Calu3 (cell line): ENCODE data around the gene C10orf53. TPM values are rescaled to one million over a fixed set of nuclear protein-coding genes. Genes with fewer than 3 reads are reported as not detected.

ENCODE experiments used
- BruUV-seq: library from RNA; stranded (reverse); fragments of 400-500 nt; replicated peaks from 2 replicates; lab custom pipeline; 2021; lab: Mats Ljungman, UMichigan
- CTCF ChIA-PET: fragments of 300-600 bp; sonication (Branson Sonifier 250); formaldehyde crosslinking; loops from one replicate; lab custom pipeline; 2022; ENCODE audit warnings: antibody characterized with exemption; lab: Charles Lee
- DNase-seq: peaks from one replicate; pipeline ENCODE4 v3.0.0; 2022
- H3K27ac Mint-ChIP-seq: one replicate; pipeline ENCODE4 v1.8.0; 2022; ENCODE audit warnings: mixed read lengths; ENCODE audit not compliant: unreplicated experiment
- H3K27me3 Mint-ChIP-seq: one replicate; pipeline ENCODE4 v1.8.0; 2022; ENCODE audit warnings: mixed read lengths; ENCODE audit not compliant: unreplicated experiment
- H3K36me3 Mint-ChIP-seq: one replicate; pipeline ENCODE4 v1.8.0; 2022; ENCODE audit warnings: mild to moderate bottlenecking, moderate library complexity, mixed read lengths; ENCODE audit not compliant: insufficient read depth, unreplicated experiment
- H3K4me1 Mint-ChIP-seq: one replicate; pipeline ENCODE4 v1.8.0; 2022; ENCODE audit warnings: mild to moderate bottlenecking, low read depth, mixed read lengths; ENCODE audit not compliant: unreplicated experiment
- H3K4me3 Mint-ChIP-seq: one replicate; pipeline ENCODE4 v1.8.0; 2022; ENCODE audit warnings: mild to moderate bottlenecking, low read depth, moderate library complexity, mixed read lengths; ENCODE audit not compliant: unreplicated experiment
- H3K9me3 Mint-ChIP-seq: one replicate; pipeline ENCODE4 v1.8.0; 2022; ENCODE audit warnings: low read depth, mixed read lengths; ENCODE audit not compliant: unreplicated experiment
- CTCF ChIP-seq: fragments of 200-600 bp; IDR thresholded peaks from one replicate; pipeline ENCODE4 v1.8.0; 2022; ENCODE audit warnings: antibody characterized with exemption; ENCODE audit not compliant: unreplicated experiment
- intact Hi-C: fragments of 100-400 bp; cut with micrococcal nuclease; formaldehyde crosslinking; loops from one replicate; pipeline ENCODE4 v1.10.0; 2022; ENCODE audit not compliant: unreplicated experiment
- total RNA-seq: library from RNA; stranded (reverse); gene quantifications from 2 replicates; pipeline ENCODE4 v1.2.3, GENCODE V29; 2022

Gene C10orf53
- total RNA-seq, 1 experiment from 2014 or later: not detected

- intact Hi-C loops: no loop called here
- no peak overlapping the region for H3K27ac Mint-ChIP-seq
- H3K36me3 Mint-ChIP-seq: no peaks in the 10 kb centered on the region
- no peaks in the 10 kb centered on the region for H3K9me3 Mint-ChIP-seq
- H3K4me3 Mint-ChIP-seq: no peak overlapping the region
- H3K4me1 Mint-ChIP-seq: no peaks in the 10 kb centered on the region
- BruUV-seq: no TSS peak
- peaks cover 99% of the 10 kb centered on the region for H3K27me3 Mint-ChIP-seq
- no peak for DNase-seq
- no peak for TF ChIP-seq CTCF
- CTCF ChIA-PET: interaction anchor here (0.6 kb wide), 1 partner anchor 108 kb away, joined by 5 read pairs; no protein-coding TSS in a partner anchor
These were observed 13.3 kb upstream of the C10orf53 start for GRCh38 chr10:49666054-49666615.

GRCh38 chr10:49666685-49667084 is 12.8 kb upstream of the C10orf53 start:
- Mint-ChIP-seq H3K4me1 (no peaks in the 10 kb centered on the region), H3K4me3 (no peak overlapping the region), H3K27ac (no peak overlapping the region), H3K9me3 (no peaks in the 10 kb centered on the region), H3K27me3 (peaks cover 99% of the 10 kb centered on the region), H3K36me3 (no peaks in the 10 kb centered on the region)
- BruUV-seq: no TSS peak
- CTCF ChIA-PET: interaction anchor here (0.6 kb wide), 1 partner anchor 108 kb away, joined by 5 read pairs; no protein-coding TSS in a partner anchor
- intact Hi-C loops: no loop called here
- DNase-seq: no peak
- no peak for TF ChIP-seq CTCF

DNA sequence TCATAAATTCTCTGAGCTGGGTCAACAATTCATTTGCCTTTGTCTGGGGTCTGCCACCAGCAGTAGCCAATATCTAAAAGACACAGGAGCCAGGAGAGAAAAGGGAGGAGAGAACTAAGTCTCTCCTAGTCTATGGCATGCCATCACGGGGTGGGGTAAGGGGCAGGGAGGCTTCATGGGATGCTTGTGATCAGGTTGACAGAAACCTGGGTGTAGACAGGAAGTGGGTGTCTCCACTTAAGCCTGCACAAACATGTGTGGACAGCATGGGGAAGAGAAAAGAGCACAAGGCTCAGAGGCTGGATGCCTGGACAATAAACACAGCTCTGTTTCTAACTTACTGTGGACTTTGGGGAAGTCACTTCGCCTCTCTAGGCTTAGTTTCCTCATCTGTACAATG is 11.5 kb upstream of the C10orf53 start:
- Mint-ChIP-seq H3K27me3 (peaks cover 100% of the 10 kb centered on the region), H3K4me1 (no peaks in the 10 kb centered on the region), H3K36me3 (no peaks in the 10 kb centered on the region), H3K9me3 (no peaks in the 10 kb centered on the region), H3K27ac (no peak overlapping the region), H3K4me3 (no peak overlapping the region)
- TF ChIP-seq CTCF: no peak
- DNase-seq: no peak
- intact Hi-C loops: no loop called here
- CTCF ChIA-PET: no interaction called here
- no TSS peak for BruUV-seq

- H3K4me1 Mint-ChIP-seq: no peaks in the 10 kb centered on the region
- DNase-seq: no peak
- H3K9me3 Mint-ChIP-seq: no peaks in the 10 kb centered on the region
- no peak overlapping the region for H3K27ac Mint-ChIP-seq
- H3K36me3 Mint-ChIP-seq: no peaks in the 10 kb centered on the region
- no peak for TF ChIP-seq CTCF
- peaks cover 100% of the 10 kb centered on the region for H3K27me3 Mint-ChIP-seq
- CTCF ChIA-PET: interaction anchor here (0.7 kb wide), 1 partner anchor 24 kb away, joined by 4 read pairs; no protein-coding TSS in a partner anchor
- intact Hi-C loops: no loop called here
- no peak overlapping the region for H3K4me3 Mint-ChIP-seq
- no TSS peak for BruUV-seq
These were observed 10.8 kb upstream of the C10orf53 start for GRCh38 chr10:49668684-49669083.
